ENCODE results near the gene WDR82. TPM values are rescaled to one million over a fixed set of nuclear protein-coding genes. Genes with fewer than 3 reads are reported as not detected.

WDR82 gene
- total and polyA plus RNA-seq, 2 experiments from 2014 or later, result 25.2 to 71.8 TPM

- TF ChIP-seq STAT1 (IDR thresholded peaks at IDR 0.05; ENCODE audit: unreplicated experiment), result no peak
- TF ChIP-seq POLR2AphosphoS5 (IDR thresholded peaks at IDR 0.05; ENCODE audit: low read depth), result peak; percentile 98
- TF ChIP-seq NANOG (IDR thresholded peaks at IDR 0.05; ENCODE audit: borderline replicate concordance), result no peak
- TF ChIP-seq, protein P1, sequence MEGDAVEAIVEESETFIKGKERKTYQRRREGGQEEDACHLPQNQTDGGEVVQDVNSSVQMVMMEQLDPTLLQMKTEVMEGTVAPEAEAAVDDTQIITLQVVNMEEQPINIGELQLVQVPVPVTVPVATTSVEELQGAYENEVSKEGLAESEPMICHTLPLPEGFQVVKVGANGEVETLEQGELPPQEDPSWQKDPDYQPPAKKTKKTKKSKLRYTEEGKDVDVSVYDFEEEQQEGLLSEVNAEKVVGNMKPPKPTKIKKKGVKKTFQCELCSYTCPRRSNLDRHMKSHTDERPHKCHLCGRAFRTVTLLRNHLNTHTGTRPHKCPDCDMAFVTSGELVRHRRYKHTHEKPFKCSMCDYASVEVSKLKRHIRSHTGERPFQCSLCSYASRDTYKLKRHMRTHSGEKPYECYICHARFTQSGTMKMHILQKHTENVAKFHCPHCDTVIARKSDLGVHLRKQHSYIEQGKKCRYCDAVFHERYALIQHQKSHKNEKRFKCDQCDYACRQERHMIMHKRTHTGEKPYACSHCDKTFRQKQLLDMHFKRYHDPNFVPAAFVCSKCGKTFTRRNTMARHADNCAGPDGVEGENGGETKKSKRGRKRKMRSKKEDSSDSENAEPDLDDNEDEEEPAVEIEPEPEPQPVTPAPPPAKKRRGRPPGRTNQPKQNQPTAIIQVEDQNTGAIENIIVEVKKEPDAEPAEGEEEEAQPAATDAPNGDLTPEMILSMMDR (conservative IDR thresholded peaks at IDR 0.05; ENCODE audit: low read depth in 2 of 2), result peak; percentile 31 to 39; a peak in 3 of 4 replicates
- DNase-seq (ENCODE audit: low spot score) (peak; percentile 89), ATAC-seq (peak; percentile 74)
- no peaks in the 10 kb centered on the region; the same call in 1 of the 2 replicates for H4K20me1 ChIP-seq (replicated peaks; ENCODE audit: insufficient read depth)
- peaks cover 25% of the 10 kb centered on the region for H3K79me2 ChIP-seq (replicated peaks; ENCODE audit: insufficient read depth)
- peak within 1 kb of the TSS; percentile 96 for H3K4me3 Mint-ChIP-seq
- H3K9me3 Mint-ChIP-seq, result peaks cover 6% of the 10 kb centered on the region; the same call in 2 of the 3 replicates
- H3K9me2 ChIP-seq (ENCODE audit: insufficient read depth), result no peaks in the 10 kb centered on the region
- H3K27ac Mint-ChIP-seq, result peak within 1 kb of the TSS; percentile 96
- H3K36me3 ChIP-seq (ENCODE audit: insufficient read depth), result no peaks in the 10 kb centered on the region
- peak within 1 kb of the TSS; percentile 33 for H3K27ac ChIP-seq (ENCODE audit: low read depth)
- peaks cover 12% of the 10 kb centered on the region; the same call in 2 of the 3 replicates for H3K36me3 Mint-ChIP-seq (ENCODE audit: low read depth)
- peaks cover 13% of the 10 kb centered on the region; the same call in 1 of the 2 replicates for H3F3A ChIP-seq (replicated peaks; ENCODE audit: low read depth)
- H3K4me1 Mint-ChIP-seq, result peaks cover 51% of the 10 kb centered on the region
- H3K4me2 ChIP-seq, result peak within 1 kb of the TSS; percentile 99
- peak within 1 kb of the TSS; percentile 80 for H2AFZ ChIP-seq
- H3K27me3 ChIP-seq (ENCODE audit: insufficient read depth), result peaks cover 13% of the 10 kb centered on the region; the same call in 1 of the 2 replicates
- peaks cover 21% of the 10 kb centered on the region for H3K27me3 Mint-ChIP-seq (ENCODE audit: insufficient read depth, low read depth, poor library complexity)
- H3K4me3 ChIP-seq, result peak within 1 kb of the TSS; percentile 93
- H3K4me1 ChIP-seq (ENCODE audit: insufficient read depth), result peaks cover 33% of the 10 kb centered on the region
Observed at GRCh38 chr3:52238761-52239701, 39.4 kb downstream of the WDR82 start, which contains the start of gene TWF2. TSS of gene TWF2 (minus strand) at chr3:52239158. CDS start at chr3:52239016, 142 bp downstream.

DNA sequence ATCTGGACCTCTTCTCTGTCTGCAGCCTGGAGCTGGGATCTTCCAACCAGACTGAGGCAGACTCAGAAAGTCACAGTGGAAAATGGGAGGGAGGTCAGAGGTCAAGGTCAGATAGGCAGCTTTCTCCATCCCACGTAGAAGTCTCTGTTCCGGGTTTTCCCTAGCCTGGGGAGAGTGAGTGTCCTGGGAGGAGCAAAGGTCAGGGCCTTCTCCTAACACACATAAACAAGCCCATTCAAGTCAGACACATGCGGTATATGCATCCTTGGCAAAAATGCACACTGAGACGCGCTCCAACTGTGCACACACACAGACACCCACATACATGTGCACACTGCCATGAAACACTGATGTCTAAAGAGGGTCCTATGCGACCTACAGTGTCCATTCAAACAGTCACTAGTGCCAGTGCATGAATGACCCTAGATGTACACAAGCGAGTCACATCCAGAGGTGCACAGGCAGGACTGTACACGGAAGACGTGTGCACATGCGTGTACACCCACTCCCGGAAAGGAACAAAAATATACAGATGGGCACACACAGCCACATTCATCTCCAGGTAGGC, 40.2 kb downstream of the WDR82 start:
- Histone ChIP-seq H3K4me1 (ENCODE audit: insufficient read depth) (peaks cover 33% of the 10 kb centered on the region), H3K27ac (ENCODE audit: low read depth) (no peak overlapping the region), H3K79me2 (replicated peaks; ENCODE audit: insufficient read depth) (peaks cover 25% of the 10 kb centered on the region), H3K36me3 (ENCODE audit: insufficient read depth) (no peaks in the 10 kb centered on the region), H3K4me3 (peak overlapping the region; percentile 93), H2AFZ (peak overlapping the region; percentile 28; the same call in 1 of the 2 replicates), H3F3A (replicated peaks; ENCODE audit: low read depth) (peaks cover 13% of the 10 kb centered on the region; the same call in 1 of the 2 replicates), H3K27me3 (ENCODE audit: insufficient read depth) (peaks cover 5% of the 10 kb centered on the region; the same call in 1 of the 2 replicates), H3K4me2 (peak overlapping the region; percentile 99), H3K9me2 (ENCODE audit: insufficient read depth) (no peaks in the 10 kb centered on the region), H4K20me1 (replicated peaks; ENCODE audit: insufficient read depth) (peaks cover 1% of the 10 kb centered on the region; the same call in 1 of the 2 replicates)
- Mint-ChIP-seq H3K27me3 (ENCODE audit: insufficient read depth, low read depth, poor library complexity) (peaks cover 16% of the 10 kb centered on the region), H3K9me3 (peaks cover 2% of the 10 kb centered on the region; the same call in 2 of the 3 replicates), H3K4me1 (peaks cover 51% of the 10 kb centered on the region), H3K27ac (peak overlapping the region; percentile 54; the same call in 1 of the 2 replicates), H3K36me3 (ENCODE audit: low read depth) (peaks cover 15% of the 10 kb centered on the region), H3K4me3 (peak overlapping the region; percentile 96)
- DNase-seq (ENCODE audit: low spot score), result peak; percentile 49
- TF ChIP-seq CREB1 (CRISPR knock-in tag; IDR thresholded peaks at IDR 0.05; ENCODE audit: low read depth), result 0 out of 2 replicates have a peak, but pooled peaks have one; percentile 6
- TF ChIP-seq ETS1 (IDR thresholded peaks at IDR 0.05), result no peak
- peak; percentile 23 for ATAC-seq

Data from GM23338 (cell line).